NCI-H146 treated with DMSO at 0.1 percent for 48 hours (cell line): Measurements from ENCODE around the gene STRN3.
"Not testable (repeated sequence)": the region's sequence is repeated elsewhere in the genome, so short reads cannot be mapped to it uniquely, and the experiment has no call there.

Source experiments
- DNase-seq: peaks from one replicate; lab custom pipeline; 2025; ENCODE audit not compliant: unreplicated experiment; lab: John Stamatoyannopoulos, UW

The STRN3 gene

GRCh38 chr14:30921788-30922187 is 104.4 kb downstream of the STRN3 start:
- DNase-seq: no peak

DNA sequence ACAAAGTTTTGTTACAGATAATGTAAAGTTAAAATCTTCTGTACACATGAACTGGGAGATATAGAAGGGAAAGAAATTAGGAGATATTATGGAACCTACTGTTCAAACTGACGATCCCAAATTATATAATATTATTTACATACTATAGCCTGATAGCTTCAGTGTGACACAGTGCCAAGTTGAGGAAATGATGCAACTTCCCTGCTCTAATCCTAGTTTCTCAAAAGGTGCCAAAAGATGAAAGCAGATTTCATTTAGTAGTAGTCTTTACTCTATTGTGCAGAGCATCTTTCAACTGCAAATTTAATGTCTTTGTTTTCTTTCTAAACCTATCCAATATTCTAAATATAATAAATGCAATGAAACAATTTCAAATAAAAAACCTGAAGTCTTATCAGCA is 104.9 kb downstream of the STRN3 start:
- DNase-seq: no peak

DNA sequence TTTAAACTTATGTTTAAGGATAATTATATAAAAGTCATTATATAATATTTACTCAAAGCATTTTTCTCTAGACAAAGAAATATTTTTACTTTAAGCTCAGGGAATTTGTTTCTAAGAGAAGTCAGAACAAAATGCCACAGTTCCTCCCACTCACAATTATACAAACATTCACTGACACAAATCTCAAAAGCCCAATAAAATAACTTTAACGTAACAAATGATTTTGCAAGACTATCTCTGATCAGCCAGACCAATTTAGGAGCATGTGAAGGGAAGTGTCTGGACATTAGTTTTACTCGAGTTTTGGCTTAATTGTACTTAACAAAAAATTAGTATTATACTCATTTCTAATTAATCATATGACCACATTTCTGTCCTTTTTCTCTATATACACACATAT is 110.6 kb downstream of the STRN3 start:
- no peak for DNase-seq

GRCh38 chr14:30914812-30915211 is 111.4 kb downstream of the STRN3 start:
- no peak for DNase-seq

- no peak for DNase-seq
Observed at GRCh38 chr14:30908826-30909225, 117.4 kb downstream of the STRN3 start.

- no peak for DNase-seq
Observed at GRCh38 chr14:30907659-30908057, 118.5 kb downstream of the STRN3 start.

DNA sequence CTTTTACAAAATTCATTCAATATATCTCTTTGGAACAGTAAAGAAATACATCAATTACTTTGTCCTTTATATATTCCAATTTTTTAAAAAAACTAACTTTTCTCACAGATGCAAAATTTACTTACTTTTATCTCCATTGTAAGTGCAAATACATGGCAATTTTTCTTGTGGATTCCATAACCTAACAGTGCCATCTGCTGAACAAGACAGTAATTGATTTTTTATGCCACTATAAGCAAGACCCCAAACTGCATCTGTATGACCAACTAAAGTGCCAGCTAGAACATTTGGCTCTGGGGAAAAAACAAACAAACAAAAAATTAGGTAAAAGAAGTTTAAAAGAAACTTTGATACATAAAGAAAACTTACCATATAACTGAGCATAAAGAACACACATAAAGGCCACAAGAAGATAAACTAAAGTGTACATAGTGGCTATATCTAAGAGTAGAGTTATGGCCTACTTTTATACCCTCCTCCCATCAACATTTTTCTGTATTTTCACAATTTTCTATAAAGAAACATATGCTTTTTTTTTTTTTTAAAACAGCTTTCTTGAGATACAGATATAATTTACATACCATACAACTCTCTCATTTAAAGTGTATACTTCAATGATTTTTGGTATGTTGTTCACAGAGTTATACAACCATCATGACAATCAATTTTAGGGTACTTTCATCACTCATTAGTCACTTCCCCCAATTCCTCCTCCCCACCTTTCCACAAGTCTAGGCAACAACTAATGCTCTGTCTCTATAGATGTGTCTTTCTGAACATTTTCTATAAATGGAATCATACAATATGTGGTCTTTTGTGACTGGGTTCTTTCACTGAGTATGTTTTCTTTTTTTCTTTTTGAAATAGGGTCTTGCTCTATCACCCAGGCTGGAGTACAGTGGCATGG is 119.2 kb downstream of the STRN3 start:
- no peak for DNase-seq

DNA sequence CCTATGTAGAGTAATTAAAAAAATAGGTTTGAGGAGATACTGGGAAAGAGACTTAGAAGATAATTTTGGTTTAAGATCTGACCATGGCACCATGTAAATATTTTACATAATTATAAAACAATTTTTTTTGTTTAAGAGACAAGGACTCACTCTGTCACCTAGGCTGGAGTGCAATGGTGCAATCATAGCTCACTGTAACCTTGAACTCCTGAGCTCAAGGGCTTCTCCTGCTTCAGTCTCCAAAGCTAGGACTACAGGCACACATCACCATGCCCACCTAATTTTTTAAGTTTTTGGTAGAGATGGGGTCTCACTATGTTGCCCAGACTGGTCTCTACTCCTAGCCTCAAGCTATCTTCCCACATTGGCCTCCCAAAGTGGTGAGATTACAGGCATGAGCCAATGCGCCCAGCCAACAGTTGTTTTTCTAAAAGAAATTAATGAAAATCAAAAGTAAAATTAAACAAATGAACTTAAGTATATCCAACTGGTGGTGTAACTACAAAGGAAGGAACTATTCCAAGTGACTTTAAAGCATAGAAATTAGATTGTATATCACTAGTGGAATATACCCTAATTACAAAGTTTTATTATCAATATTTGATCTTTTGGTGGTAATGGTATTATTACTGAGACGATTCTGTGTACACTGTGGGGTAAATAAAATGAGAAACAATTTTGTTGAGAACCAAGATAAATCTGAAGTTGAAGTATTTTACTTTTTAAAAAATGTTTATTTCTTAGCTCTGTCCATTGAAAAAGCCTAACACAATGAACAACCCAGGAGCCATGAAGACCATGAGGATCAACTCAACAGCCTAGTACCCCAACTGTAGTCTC is 122.7 kb downstream of the STRN3 start:
- DNase-seq: no peak

GRCh38 chr14:30897121-30897520 is 129.1 kb downstream of the STRN3 start:
- not testable (repeated sequence) for DNase-seq

GRCh38 chr14:30896435-30896834 is 129.7 kb downstream of the STRN3 start:
- no peak for DNase-seq

GRCh38 chr14:30894923-30895515 is 131.2 kb downstream of the STRN3 start:
- no peak for DNase-seq

DNA sequence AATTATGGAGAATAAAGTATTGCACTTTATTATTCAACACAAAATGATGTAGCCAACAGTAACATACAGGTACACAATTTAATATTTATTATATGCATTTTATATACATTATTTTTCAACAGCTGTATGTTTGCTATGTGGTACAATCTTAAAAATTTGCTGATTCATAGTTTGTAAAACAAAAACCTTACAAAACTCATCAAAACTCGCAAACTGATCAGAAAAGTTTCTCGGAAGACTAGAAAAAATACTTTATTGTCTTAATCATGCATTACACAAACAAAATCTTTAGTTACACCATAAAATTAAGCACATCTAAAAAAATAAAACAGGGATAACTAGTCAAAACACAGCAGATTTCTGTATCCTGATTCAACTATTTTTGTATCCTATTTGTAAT is 132.4 kb downstream of the STRN3 start:
- DNase-seq: no peak

DNA sequence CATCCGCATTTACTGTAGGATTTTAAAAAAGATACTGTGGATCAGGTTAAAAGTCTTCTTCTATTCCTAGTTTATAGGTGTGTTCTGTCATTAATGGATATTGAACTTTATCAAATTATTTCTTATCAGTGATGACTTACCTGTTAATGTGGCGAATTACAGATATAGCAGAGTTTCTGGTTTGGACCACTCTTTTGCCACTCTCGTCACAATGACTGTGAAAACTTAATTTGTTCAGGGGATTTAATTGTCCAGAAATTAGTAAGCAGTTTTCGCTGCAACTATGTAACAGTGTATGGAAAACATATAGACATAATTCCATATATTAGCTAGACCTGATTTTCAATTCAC is 137.0 kb downstream of the STRN3 start:
- DNase-seq: no peak

GRCh38 chr14:30888480-30889243 is 137.5 kb downstream of the STRN3 start:
- DNase-seq: no peak

DNA sequence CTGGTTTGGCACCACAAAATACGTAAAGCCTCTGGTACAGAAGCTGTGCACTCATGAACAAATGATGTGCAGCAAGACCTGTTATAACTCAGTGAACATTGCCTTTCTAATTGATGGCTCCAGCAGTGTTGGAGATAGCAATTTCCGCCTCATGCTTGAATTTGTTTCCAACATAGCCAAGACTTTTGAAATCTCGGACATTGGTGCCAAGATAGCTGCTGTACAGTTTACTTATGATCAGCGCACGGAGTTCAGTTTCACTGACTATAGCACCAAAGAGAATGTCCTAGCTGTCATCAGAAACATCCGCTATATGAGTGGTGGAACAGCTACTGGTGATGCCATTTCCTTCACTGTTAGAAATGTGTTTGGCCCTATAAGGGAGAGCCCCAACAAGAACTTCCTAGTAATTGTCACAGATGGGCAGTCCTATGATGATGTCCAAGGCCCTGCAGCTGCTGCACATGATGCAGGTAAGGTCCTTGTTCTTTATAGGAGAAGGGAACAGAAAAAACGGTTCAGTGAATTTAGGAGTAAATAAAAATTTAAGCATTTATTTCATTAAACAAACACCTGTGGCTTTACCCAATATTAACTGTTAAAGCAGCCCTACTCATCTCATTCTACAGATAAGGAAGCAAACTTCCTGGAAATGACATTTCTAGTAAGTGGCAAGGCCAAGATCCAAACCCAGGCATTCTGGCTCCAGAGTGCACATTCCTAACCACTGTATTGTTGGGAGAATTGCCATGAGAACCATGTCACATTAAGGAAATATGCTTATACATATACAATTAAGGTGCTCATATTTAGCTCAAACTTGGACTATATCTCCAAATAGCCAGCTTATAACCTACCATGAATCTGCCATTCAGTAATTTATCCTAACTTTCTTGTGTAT is 140.1 kb downstream of the STRN3 start:
- DNase-seq: no peak

GRCh38 chr14:30884901-30885300 is 141.3 kb downstream of the STRN3 start:
- DNase-seq: no peak

GRCh38 chr14:30883508-30884294 is 142.5 kb downstream of the STRN3 start:
- no peak for DNase-seq

DNA sequence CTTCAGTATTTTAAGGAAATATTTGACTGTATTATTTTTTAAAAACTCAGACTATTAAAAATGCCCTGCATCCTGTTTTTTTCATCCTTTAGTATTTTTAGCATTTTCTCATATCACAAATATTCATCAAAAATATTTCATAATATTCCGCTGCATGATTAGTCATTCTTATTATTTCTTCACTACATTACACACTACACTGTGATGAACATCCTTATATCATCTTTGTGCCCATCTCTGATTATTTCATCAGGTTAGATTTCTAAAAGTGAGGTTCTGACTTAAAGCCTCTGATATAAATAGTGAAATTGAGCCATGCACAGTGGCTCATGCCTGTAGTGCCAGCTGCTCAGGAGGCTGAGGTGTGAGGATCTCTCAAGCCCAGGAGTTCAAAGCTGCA is 143.7 kb downstream of the STRN3 start:
- no peak for DNase-seq

GRCh38 chr14:30876692-30877091 is 149.5 kb downstream of the STRN3 start:
- DNase-seq: no peak

DNA sequence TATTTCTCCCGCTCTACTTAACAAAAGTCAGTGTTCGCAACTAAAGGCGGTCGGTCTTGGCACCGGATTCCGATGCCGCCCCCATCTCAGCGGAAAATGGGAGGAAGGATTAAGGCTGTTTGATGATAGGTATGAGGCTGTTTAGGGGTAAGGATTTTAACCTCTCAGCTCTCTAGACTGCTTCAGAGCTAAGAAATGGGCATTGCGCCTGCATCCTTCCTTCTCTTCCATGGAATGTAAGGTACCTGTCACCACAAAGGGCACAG is 150.5 kb downstream of the STRN3 start:
- no peak for DNase-seq
